NCI-H2107 treated with DMSO at 0.1 percent for 48 hours (cell line): ENCODE measurements around the gene PRSS2.

Experiments
- DNase-seq: peaks from one replicate; lab custom pipeline; 2025; ENCODE audit not compliant: unreplicated experiment; lab: John Stamatoyannopoulos, UW

PRSS2 gene

GRCh38 chr7:142800699-142801260 is 30.0 kb downstream of the PRSS2 start:
- DNase-seq = no peak

- DNase-seq = no peak
Observed at GRCh38 chr7:142801601-142802295, 31.0 kb downstream of the PRSS2 start.

GRCh38 chr7:142802301-142802700 is 31.5 kb downstream of the PRSS2 start:
- DNase-seq = no peak

GRCh38 chr7:142803901-142804300 is 33.1 kb downstream of the PRSS2 start:
- DNase-seq = no peak

- no peak for DNase-seq
Observed at GRCh38 chr7:142804728-142805207, 34.0 kb downstream of the PRSS2 start.

GRCh38 chr7:142805350-142806021 is 34.7 kb downstream of the PRSS2 start:
- no peak for DNase-seq

GRCh38 chr7:142806022-142806356 is 35.2 kb downstream of the PRSS2 start:
- no peak for DNase-seq

GRCh38 chr7:142806957-142807356 is 36.2 kb downstream of the PRSS2 start:
- no peak for DNase-seq

- no peak for DNase-seq
Observed at GRCh38 chr7:142807855-142808460, 37.2 kb downstream of the PRSS2 start.

- no peak for DNase-seq
Observed at GRCh38 chr7:142808461-142808801, 37.7 kb downstream of the PRSS2 start.

GRCh38 chr7:142808802-142809583 is 38.2 kb downstream of the PRSS2 start:
- peak; percentile 16 for DNase-seq

- no peak for DNase-seq
Observed at GRCh38 chr7:142809671-142810070, 38.9 kb downstream of the PRSS2 start.

- DNase-seq = peak; percentile 84
Observed at GRCh38 chr7:142811154-142811737, 40.5 kb downstream of the PRSS2 start.

GRCh38 chr7:142812437-142813215 is 41.9 kb downstream of the PRSS2 start:
- DNase-seq = no peak

GRCh38 chr7:142813226-142813625 is 42.5 kb downstream of the PRSS2 start:
- no peak for DNase-seq

GRCh38 chr7:142813699-142814098 is 42.9 kb downstream of the PRSS2 start:
- DNase-seq = no peak

- DNase-seq = no peak
Observed at GRCh38 chr7:142814451-142814850, 43.7 kb downstream of the PRSS2 start.

- DNase-seq = no peak
Observed at GRCh38 chr7:142815134-142815533, 44.4 kb downstream of the PRSS2 start.

GRCh38 chr7:142817506-142817905 is 46.7 kb downstream of the PRSS2 start:
- no peak for DNase-seq

GRCh38 chr7:142819530-142819929 is 48.8 kb downstream of the PRSS2 start:
- DNase-seq = no peak
